GM23338 (cell line): ENCODE results near the gene SIN3B. TPM values are rescaled to one million over a fixed set of nuclear protein-coding genes. Genes with fewer than 3 reads are reported as not detected.

Experiments
- ATAC-seq: fragments of 200-7000 bp; cut with Tn5 transposase; 3 replicates; pipeline ENCODE4 v1.9.1; 2020
- DNase-seq: peaks from one replicate; pipeline ENCODE4 v3.0.0-alpha.2; 2015; ENCODE audit warnings: low spot score
- H2AFZ ChIP-seq: fragments of 200-600 bp; sonication (generic); 2 replicates; pipeline ENCODE4 v1.8.0; 2016; ENCODE audit warnings: antibody characterized with exemption, mild to moderate bottlenecking, moderate library complexity
- H3F3A ChIP-seq: fragments of 200-600 bp; sonication (generic); replicated peaks from 2 replicates; pipeline ENCODE4 v1.8.0; 2017; ENCODE audit warnings: antibody characterized with exemption, mixed run types, low read depth
- H3K27ac ChIP-seq: fragments of 200-600 bp; sonication (generic); 2 replicates; pipeline ENCODE4 v1.6.1; 2016; ENCODE audit warnings: low read depth
- H3K27me3 ChIP-seq: fragments of 200-600 bp; sonication (generic); 2 replicates; pipeline ENCODE4 v1.8.0; 2016; ENCODE audit warnings: mild to moderate bottlenecking, mixed run types, moderate library complexity; ENCODE audit not compliant: insufficient read depth
- H3K36me3 ChIP-seq: fragments of 200-600 bp; sonication (generic); 2 replicates; pipeline ENCODE4 v1.8.0; 2016; ENCODE audit warnings: mild to moderate bottlenecking; ENCODE audit not compliant: insufficient read depth
- H3K4me1 ChIP-seq: fragments of 200-600 bp; sonication (generic); 2 replicates; pipeline ENCODE4 v1.8.0; 2016; ENCODE audit warnings: mild to moderate bottlenecking, moderate library complexity; ENCODE audit not compliant: insufficient read depth
- H3K4me2 ChIP-seq: fragments of 200-600 bp; sonication (generic); 2 replicates; pipeline ENCODE4 v1.7.1; 2017; ENCODE audit warnings: mixed run types
- H3K4me3 ChIP-seq: fragments of 200-600 bp; sonication (generic); 2 replicates; pipeline ENCODE4 v1.6.1; 2016; ENCODE audit warnings: mixed run types
- H3K79me2 ChIP-seq: fragments of 200-600 bp; sonication (generic); replicated peaks from 2 replicates; pipeline ENCODE4 v1.8.0; 2017; ENCODE audit warnings: mild to moderate bottlenecking; ENCODE audit not compliant: insufficient read depth
- H3K9me2 ChIP-seq: fragments of 200-600 bp; sonication (generic); 2 replicates; pipeline ENCODE4 v1.8.0; 2017; ENCODE audit not compliant: insufficient read depth
- H4K20me1 ChIP-seq: fragments of 200-600 bp; sonication (generic); replicated peaks from 2 replicates; pipeline ENCODE4 v1.8.0; 2017; ENCODE audit warnings: mild to moderate bottlenecking; ENCODE audit not compliant: insufficient read depth
- H3K27ac Mint-ChIP-seq: 2 replicates; pipeline ENCODE4 v1.8.0; 2020; ENCODE audit warnings: inconsistent platforms, mild to moderate bottlenecking, moderate library complexity, mixed read lengths
- H3K27me3 Mint-ChIP-seq: 3 replicates; pipeline ENCODE4 v1.8.0; 2022; ENCODE audit warnings: low read depth, mild to moderate bottlenecking, moderate library complexity, mixed read lengths, inconsistent platforms; ENCODE audit not compliant: insufficient read depth, poor library complexity
- H3K36me3 Mint-ChIP-seq: 3 replicates; pipeline ENCODE4 v1.8.0; 2021; ENCODE audit warnings: low read depth, mild to moderate bottlenecking, inconsistent platforms, moderate library complexity, mixed read lengths
- H3K4me1 Mint-ChIP-seq: 3 replicates; pipeline ENCODE4 v1.8.0; 2020; ENCODE audit warnings: mild to moderate bottlenecking, inconsistent platforms, mixed read lengths
- H3K4me3 Mint-ChIP-seq: 3 replicates; pipeline ENCODE4 v1.8.0; 2021; ENCODE audit warnings: moderate library complexity, mild to moderate bottlenecking, inconsistent platforms, mixed read lengths
- H3K9me3 Mint-ChIP-seq: 3 replicates; pipeline ENCODE4 v1.8.0; 2020; ENCODE audit warnings: moderate library complexity, mild to moderate bottlenecking, inconsistent platforms, mixed read lengths
- CREB1 ChIP-seq: fragments of 250-450 bp; sonication (Bioruptor Pico); IDR thresholded peaks from 2 replicates; pipeline ENCODE4 v1.5.0; 2020; ENCODE audit warnings: low read depth, mild to moderate bottlenecking, moderate library complexity
- CTCF ChIP-seq, 2 experiments: fragments of 200-600 bp in 1 of 2; sonication (generic) in 1 of 2; conservative IDR thresholded peaks; 2 replicates each; pipeline versions ENCODE4 v1.5.1 to v1.6.1; 2016 to 2017; ENCODE audit warnings: antibody characterized with exemption in 2 of 2, low read depth in 2 of 2, mild to moderate bottlenecking in 2 of 2, moderate library complexity in 1 of 2
- ETS1 ChIP-seq: IDR thresholded peaks from 2 replicates; pipeline ENCODE4 v1.6.1; 2016; ENCODE audit warnings: antibody characterized with exemption
- EZH2 ChIP-seq: fragments of 200-600 bp; sonication (generic); IDR thresholded peaks from one replicate; pipeline ENCODE4 v1.8.0; 2017; ENCODE audit warnings: antibody characterized with exemption, mild to moderate bottlenecking, low read depth; ENCODE audit not compliant: unreplicated experiment
- EZH2phosphoT487 ChIP-seq: fragments of 200-600 bp; sonication (generic); IDR thresholded peaks from one replicate; pipeline ENCODE4 v1.8.1; 2018; ENCODE audit warnings: antibody characterized with exemption; ENCODE audit not compliant: unreplicated experiment
- JUNB ChIP-seq: IDR thresholded peaks from one replicate; pipeline ENCODE4 v1.6.1; 2016; ENCODE audit warnings: antibody characterized with exemption; ENCODE audit not compliant: unreplicated experiment
- NANOG ChIP-seq: IDR thresholded peaks from 2 replicates; pipeline ENCODE4 v1.6.1; 2016; ENCODE audit warnings: antibody characterized with exemption, borderline replicate concordance
- POLR2AphosphoS5 ChIP-seq: IDR thresholded peaks from 2 replicates; pipeline ENCODE4 v1.6.1; 2016; ENCODE audit warnings: antibody characterized with exemption, low read depth
- REST ChIP-seq: IDR thresholded peaks from one replicate; pipeline ENCODE4 v1.6.1; 2018; ENCODE audit warnings: antibody characterized with exemption; ENCODE audit not compliant: unreplicated experiment
- STAT1 ChIP-seq: IDR thresholded peaks from one replicate; pipeline ENCODE4 v1.6.1; 2016; ENCODE audit warnings: antibody characterized with exemption; ENCODE audit not compliant: unreplicated experiment
- ZNF114 ChIP-seq: fragments of 250-450 bp; sonication (Bioruptor Pico); IDR thresholded peaks from 2 replicates; pipeline ENCODE4 v1.5.0; 2020; ENCODE audit warnings: mild to moderate bottlenecking, moderate library complexity
- ZNF331 ChIP-seq: fragments of 250-450 bp; sonication (Bioruptor Pico); IDR thresholded peaks from 2 replicates; pipeline ENCODE4 v1.5.0; 2020; ENCODE audit warnings: low read depth, mild to moderate bottlenecking, moderate library complexity
- ZNF462 ChIP-seq: fragments of 250-450 bp; sonication (Bioruptor Pico); IDR thresholded peaks from 2 replicates; pipeline ENCODE4 v1.5.0; 2020; ENCODE audit warnings: mild to moderate bottlenecking, moderate library complexity
- polyA plus RNA-seq: library from polyadenylated mRNA; unstranded; fragments of >200 nt; fragmentation: Nextera tagmentation; extraction: Ambion mirVana; gene quantifications from 2 replicates; pipeline ENCODE4 v1.2.1, GENCODE V29; 2016
- total RNA-seq: library from RNA; depleted of rRNA; stranded (reverse); fragments of >200 nt; shearing (Covaris generic); gene quantifications from 2 replicates; pipeline ENCODE4 v1.2.3, GENCODE V29; 2014

SIN3B gene
- total and polyA plus RNA-seq, 2 experiments from 2014 or later, result 37.6 to 68.6 TPM

GRCh38 chr19:16861011-16861410 is 31.8 kb downstream of the SIN3B start (continued):
- TF ChIP-seq REST, result no peak

GRCh38 chr19:16861834-16862233 is 32.6 kb downstream of the SIN3B start:
- no peak overlapping the region for H3K4me3 Mint-ChIP-seq
- Histone ChIP-seq H3K36me3 (peaks cover 11% of the 10 kb centered on the region), H3K9me2 (no peaks in the 10 kb centered on the region), H3K27ac (no peak overlapping the region), H3K27me3 (no peaks in the 10 kb centered on the region), H2AFZ (no peak overlapping the region), H3K4me3 (no peak overlapping the region), H3K4me2 (no peak overlapping the region), H3F3A (no peaks in the 10 kb centered on the region), H3K4me1 (no peaks in the 10 kb centered on the region), H4K20me1 (peaks cover 6% of the 10 kb centered on the region), H3K79me2 (no peaks in the 10 kb centered on the region)
- no peak for DNase-seq
- no peaks in the 10 kb centered on the region for H3K9me3 Mint-ChIP-seq
- peaks cover 49% of the 10 kb centered on the region for H3K36me3 Mint-ChIP-seq
- ATAC-seq, result no peak
- H3K4me1 Mint-ChIP-seq, result no peaks in the 10 kb centered on the region
- H3K27ac Mint-ChIP-seq, result 0 out of 2 replicates have a peak overlapping the region, but pooled peaks have one; percentile 50
- H3K27me3 Mint-ChIP-seq, result peaks cover 3% of the 10 kb centered on the region
- TF ChIP-seq JUNB (no peak), CTCF (conservative IDR thresholded peaks at IDR 0.05; ENCODE audit: low read depth in 2 of 2) (no peak), NANOG (no peak), ZNF331 (no peak), ZNF114 (CRISPR knock-in tag) (no peak), ZNF462 (CRISPR knock-in tag) (no peak), EZH2 (no peak), POLR2AphosphoS5 (no peak), EZH2phosphoT487 (no peak), CREB1 (CRISPR knock-in tag) (no peak), STAT1 (no peak), ETS1 (no peak)
